ENCODE results near the gene DBR1.

- TF ChIP-seq, protein P1, sequence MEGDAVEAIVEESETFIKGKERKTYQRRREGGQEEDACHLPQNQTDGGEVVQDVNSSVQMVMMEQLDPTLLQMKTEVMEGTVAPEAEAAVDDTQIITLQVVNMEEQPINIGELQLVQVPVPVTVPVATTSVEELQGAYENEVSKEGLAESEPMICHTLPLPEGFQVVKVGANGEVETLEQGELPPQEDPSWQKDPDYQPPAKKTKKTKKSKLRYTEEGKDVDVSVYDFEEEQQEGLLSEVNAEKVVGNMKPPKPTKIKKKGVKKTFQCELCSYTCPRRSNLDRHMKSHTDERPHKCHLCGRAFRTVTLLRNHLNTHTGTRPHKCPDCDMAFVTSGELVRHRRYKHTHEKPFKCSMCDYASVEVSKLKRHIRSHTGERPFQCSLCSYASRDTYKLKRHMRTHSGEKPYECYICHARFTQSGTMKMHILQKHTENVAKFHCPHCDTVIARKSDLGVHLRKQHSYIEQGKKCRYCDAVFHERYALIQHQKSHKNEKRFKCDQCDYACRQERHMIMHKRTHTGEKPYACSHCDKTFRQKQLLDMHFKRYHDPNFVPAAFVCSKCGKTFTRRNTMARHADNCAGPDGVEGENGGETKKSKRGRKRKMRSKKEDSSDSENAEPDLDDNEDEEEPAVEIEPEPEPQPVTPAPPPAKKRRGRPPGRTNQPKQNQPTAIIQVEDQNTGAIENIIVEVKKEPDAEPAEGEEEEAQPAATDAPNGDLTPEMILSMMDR (IDR thresholded peaks at IDR 0.05): no peak
- TF ChIP-seq POLR2A (IDR thresholded peaks at IDR 0.05): no peak
These were observed 45.5 kb upstream of the DBR1 start for GRCh38 chr3:138220242-138220641.

All from thyroid gland (tissue), 4 donors.